ENCODE measurements around the gene KRTAP10-3. TPM values are rescaled to one million over a fixed set of nuclear protein-coding genes. Genes with fewer than 3 reads are reported as not detected.
"Not testable (repeated sequence)": the region's sequence is repeated elsewhere in the genome, so short reads cannot be mapped to it uniquely, and the experiment has no call there.

Gene KRTAP10-3
- total RNA-seq, 1 experiment from 2014 or later = 0.62 TPM

DNA sequence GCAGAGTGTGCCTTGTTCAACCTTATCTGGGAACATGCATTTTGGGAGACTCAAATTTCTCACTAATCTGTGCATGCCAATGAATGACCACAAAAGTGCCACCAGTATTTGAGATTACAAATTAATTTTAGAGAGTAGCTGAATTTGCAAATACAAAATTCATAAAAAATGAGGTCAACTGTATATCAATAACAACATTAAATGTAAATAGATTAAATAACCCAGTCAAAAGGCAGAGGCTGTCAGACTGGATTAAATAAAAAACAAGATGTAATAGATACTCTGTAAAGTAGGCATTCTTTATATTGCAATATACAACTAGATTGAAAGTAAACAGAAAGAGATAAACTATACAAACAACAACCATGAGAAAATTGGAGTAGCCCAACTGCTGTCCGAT is 5.5 kb upstream of the KRTAP10-3 start:
- DNase-seq (ENCODE audit: low spot score) = no peak
- CTCF ChIA-PET = no interaction called here
- Histone ChIP-seq H3K9me3 (ENCODE audit: low read depth, low read length, poor library complexity, severe bottlenecking) (no peaks in the 10 kb centered on the region), H3K4me1 (ENCODE audit: insufficient read depth, low read length, poor library complexity, severe bottlenecking) (no peaks in the 10 kb centered on the region), H3K36me3 (ENCODE audit: insufficient read depth, low read length, poor library complexity, severe bottlenecking) (no peaks in the 10 kb centered on the region), H3K4me3 (ENCODE audit: low read depth, low read length, poor library complexity, severe bottlenecking) (no peak overlapping the region), H3K27ac (ENCODE audit: low read depth, low read length, poor library complexity, severe bottlenecking) (no peak overlapping the region), H3K27me3 (replicated peaks; ENCODE audit: insufficient read depth, low read depth, low read length, poor library complexity) (no peaks in the 10 kb centered on the region)
- no TSS peak for BruUV-seq (replicated peaks)
- TF ChIP-seq EZH2 (IDR thresholded peaks at IDR 0.05; ENCODE audit: borderline replicate concordance, low read depth, low read length, poor library complexity, severe bottlenecking) = no peak
- TF ChIP-seq, protein P1, sequence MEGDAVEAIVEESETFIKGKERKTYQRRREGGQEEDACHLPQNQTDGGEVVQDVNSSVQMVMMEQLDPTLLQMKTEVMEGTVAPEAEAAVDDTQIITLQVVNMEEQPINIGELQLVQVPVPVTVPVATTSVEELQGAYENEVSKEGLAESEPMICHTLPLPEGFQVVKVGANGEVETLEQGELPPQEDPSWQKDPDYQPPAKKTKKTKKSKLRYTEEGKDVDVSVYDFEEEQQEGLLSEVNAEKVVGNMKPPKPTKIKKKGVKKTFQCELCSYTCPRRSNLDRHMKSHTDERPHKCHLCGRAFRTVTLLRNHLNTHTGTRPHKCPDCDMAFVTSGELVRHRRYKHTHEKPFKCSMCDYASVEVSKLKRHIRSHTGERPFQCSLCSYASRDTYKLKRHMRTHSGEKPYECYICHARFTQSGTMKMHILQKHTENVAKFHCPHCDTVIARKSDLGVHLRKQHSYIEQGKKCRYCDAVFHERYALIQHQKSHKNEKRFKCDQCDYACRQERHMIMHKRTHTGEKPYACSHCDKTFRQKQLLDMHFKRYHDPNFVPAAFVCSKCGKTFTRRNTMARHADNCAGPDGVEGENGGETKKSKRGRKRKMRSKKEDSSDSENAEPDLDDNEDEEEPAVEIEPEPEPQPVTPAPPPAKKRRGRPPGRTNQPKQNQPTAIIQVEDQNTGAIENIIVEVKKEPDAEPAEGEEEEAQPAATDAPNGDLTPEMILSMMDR (conservative IDR thresholded peaks at IDR 0.05; ENCODE audit: low read depth, low read length) = no peak
- intact Hi-C loops (cut with micrococcal nuclease; ENCODE audit: unreplicated experiment) = no loop called here
- POLR2A ChIA-PET (ENCODE audit: low non-redundant PET) = no interaction called here

DNA sequence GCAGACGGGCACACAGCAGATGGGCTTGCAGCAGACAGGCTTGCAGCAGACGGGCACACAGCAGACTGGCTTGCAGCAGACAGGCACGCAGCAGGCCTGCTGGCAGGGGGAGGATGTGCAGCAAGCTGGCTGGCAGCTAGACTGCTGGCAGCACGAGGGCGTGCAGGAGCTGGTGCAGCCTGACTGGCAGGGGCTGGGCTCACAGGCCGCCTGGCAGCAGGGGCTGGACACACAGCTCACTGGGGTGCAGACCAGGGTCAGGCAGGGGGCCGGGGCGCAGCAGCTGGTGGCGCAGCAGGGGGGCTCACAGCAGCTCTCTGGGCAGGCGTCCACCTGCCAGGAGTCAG is 293 bp downstream of the KRTAP10-3 start:
- H3K4me1 ChIP-seq (ENCODE audit: insufficient read depth, low read length, poor library complexity, severe bottlenecking); intact Hi-C loops (cut with micrococcal nuclease; ENCODE audit: unreplicated experiment); H3K4me3 ChIP-seq (ENCODE audit: low read depth, low read length, poor library complexity, severe bottlenecking); POLR2A ChIA-PET (ENCODE audit: low non-redundant PET); CTCF ChIA-PET; H3K27me3 ChIP-seq (replicated peaks; ENCODE audit: insufficient read depth, low read depth, low read length, poor library complexity); BruUV-seq (replicated peaks); H3K36me3 ChIP-seq (ENCODE audit: insufficient read depth, low read length, poor library complexity, severe bottlenecking); H3K27ac ChIP-seq (ENCODE audit: low read depth, low read length, poor library complexity, severe bottlenecking); DNase-seq (ENCODE audit: low spot score); H3K9me3 ChIP-seq (ENCODE audit: low read depth, low read length, poor library complexity, severe bottlenecking): not testable (repeated sequence)

DNA sequence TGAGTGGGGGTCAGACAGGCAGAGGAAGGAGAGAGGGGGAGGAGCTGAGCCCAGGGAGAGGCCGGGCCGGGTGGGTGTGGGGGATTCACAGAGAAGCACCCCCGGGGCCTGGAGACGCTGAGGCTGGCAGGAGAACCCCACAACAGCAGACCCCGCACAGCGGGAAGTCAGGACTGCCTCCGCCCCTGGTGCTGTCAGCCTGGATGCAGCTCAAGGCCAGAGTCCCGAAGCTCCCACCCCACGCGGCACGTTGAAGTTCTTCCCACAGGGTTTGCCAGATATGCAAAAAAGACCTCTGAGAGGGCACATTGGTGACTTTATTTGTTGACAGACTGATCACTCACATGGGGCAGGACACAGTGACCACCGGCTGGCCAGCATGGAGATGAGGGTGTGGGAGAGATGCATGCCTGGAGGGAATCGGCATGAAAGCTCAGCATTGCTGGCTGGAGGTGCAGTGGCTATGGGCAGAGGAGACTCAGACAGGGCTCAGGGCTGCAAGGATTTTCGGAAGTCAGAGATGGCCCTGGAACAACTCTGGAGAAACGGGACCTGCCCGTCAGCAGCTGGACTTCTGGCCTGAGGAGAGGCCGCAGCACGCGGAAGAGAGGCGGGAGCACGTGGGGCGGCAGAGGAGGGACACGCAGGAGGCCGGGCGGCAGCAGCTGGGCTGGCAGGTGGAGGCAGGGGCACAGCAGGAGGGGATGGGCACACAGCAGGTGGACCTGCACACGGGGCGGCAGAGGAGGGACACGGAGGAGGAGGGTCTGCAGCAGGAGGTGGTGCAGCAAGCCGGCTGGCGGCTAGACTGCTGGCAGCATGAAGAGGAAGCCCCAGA is 885 bp downstream of the KRTAP10-3 start:
- no peak overlapping the region for H3K4me3 ChIP-seq (ENCODE audit: low read depth, low read length, poor library complexity, severe bottlenecking)
- H3K27me3 ChIP-seq (replicated peaks; ENCODE audit: insufficient read depth, low read depth, low read length, poor library complexity) = no peaks in the 10 kb centered on the region
- H3K9me3 ChIP-seq (ENCODE audit: low read depth, low read length, poor library complexity, severe bottlenecking) = no peaks in the 10 kb centered on the region
- POLR2A ChIA-PET (ENCODE audit: low non-redundant PET) = no interaction called here
- no TSS peak for BruUV-seq (replicated peaks)
- DNase-seq (ENCODE audit: low spot score) = no peak
- no peak for TF ChIP-seq EZH2 (IDR thresholded peaks at IDR 0.05; ENCODE audit: borderline replicate concordance, low read depth, low read length, poor library complexity, severe bottlenecking)
- TF ChIP-seq, protein P1 (conservative IDR thresholded peaks at IDR 0.05; ENCODE audit: low read depth, low read length) = no peak
- CTCF ChIA-PET = no interaction called here
- no peak overlapping the region for H3K27ac ChIP-seq (ENCODE audit: low read depth, low read length, poor library complexity, severe bottlenecking)
- no peaks in the 10 kb centered on the region for H3K36me3 ChIP-seq (ENCODE audit: insufficient read depth, low read length, poor library complexity, severe bottlenecking)
- no peaks in the 10 kb centered on the region for H3K4me1 ChIP-seq (ENCODE audit: insufficient read depth, low read length, poor library complexity, severe bottlenecking)
- intact Hi-C loops (cut with micrococcal nuclease; ENCODE audit: unreplicated experiment) = no loop called here

DNA sequence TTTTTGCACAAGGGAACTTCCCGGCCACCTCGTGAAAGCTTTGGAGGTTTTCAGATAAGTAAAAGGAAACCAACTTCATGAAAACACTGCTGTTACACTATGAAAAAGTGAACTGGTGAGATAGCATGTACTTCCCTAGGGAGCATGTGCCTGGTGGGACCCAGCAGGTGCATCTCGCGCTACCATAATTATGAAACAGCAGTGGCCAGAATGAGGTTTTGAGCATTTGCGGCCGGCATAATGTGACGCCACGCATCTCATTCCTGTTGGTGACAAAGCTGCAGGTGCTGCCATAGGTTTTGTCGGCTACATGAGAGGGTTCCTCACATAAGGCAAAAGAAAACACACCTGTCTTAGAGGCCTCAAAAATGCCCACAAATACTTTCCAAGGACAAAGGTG is 1.7 kb downstream of the KRTAP10-3 start:
- Histone ChIP-seq H3K27me3 (replicated peaks; ENCODE audit: insufficient read depth, low read depth, low read length, poor library complexity) (no peaks in the 10 kb centered on the region), H3K4me3 (ENCODE audit: low read depth, low read length, poor library complexity, severe bottlenecking) (no peak overlapping the region), H3K4me1 (ENCODE audit: insufficient read depth, low read length, poor library complexity, severe bottlenecking) (no peaks in the 10 kb centered on the region), H3K9me3 (ENCODE audit: low read depth, low read length, poor library complexity, severe bottlenecking) (no peaks in the 10 kb centered on the region), H3K36me3 (ENCODE audit: insufficient read depth, low read length, poor library complexity, severe bottlenecking) (no peaks in the 10 kb centered on the region), H3K27ac (ENCODE audit: low read depth, low read length, poor library complexity, severe bottlenecking) (no peak overlapping the region)
- TF ChIP-seq, protein P1 (conservative IDR thresholded peaks at IDR 0.05; ENCODE audit: low read depth, low read length) = no peak
- TF ChIP-seq EZH2 (IDR thresholded peaks at IDR 0.05; ENCODE audit: borderline replicate concordance, low read depth, low read length, poor library complexity, severe bottlenecking) = no peak
- ChIA-PET POLR2A (ENCODE audit: low non-redundant PET) (no interaction called here), CTCF (no interaction called here)
- BruUV-seq (replicated peaks) = no TSS peak
- no peak for DNase-seq (ENCODE audit: low spot score)
- intact Hi-C loops (cut with micrococcal nuclease; ENCODE audit: unreplicated experiment) = no loop called here

Measured in A673 (cell line).